ENCODE data around the gene DENND10. TPM values are rescaled to one million over a fixed set of nuclear protein-coding genes. Genes with fewer than 3 reads are reported as not detected.

DENND10 gene
- total RNA-seq, 4 donors from 2014 or later, result 33.8 to 50.8 (median 45.7) TPM

DNA sequence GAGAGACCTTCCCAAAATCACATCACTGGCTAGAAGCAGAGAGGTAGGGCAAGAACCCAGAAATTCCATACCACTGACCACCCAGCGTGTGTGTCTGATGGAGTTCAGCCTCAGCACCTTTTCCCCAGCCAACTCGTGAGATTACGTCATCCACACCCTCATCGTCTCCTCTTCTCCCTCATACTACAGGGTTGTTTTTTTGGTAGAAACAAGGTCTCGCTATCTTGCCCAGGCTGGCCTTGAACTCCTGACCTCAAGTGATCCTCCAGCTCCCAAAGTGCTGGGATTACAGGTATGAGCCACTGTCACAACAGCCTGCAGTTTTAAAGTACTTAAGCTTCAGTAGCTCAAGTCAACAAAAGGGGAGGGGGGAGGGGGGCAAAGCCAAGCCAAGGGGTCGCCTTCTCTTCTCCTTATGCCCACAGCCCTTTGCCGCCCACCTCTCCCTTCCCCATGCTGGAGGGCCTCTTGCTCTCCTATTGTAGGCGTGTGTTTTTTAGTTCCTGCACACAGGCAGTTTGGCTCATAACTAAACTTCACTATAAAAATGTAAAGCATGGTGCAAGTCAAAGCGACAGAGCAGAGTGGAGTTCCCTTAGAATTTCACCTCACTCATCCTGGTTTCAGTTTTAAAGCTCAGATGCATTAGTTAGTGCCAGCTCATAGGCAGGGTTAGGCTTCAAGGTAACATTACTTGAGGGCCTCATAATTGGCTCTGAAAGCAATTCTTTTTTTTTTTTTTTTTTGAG is 79.9 kb downstream of the DENND10 start:
- Histone ChIP-seq H3K4me3 (no peak overlapping the region), H3K27ac (no peak overlapping the region)
- no peak for DNase-seq

More for the DNA sequence above, 79.9 kb downstream of the DENND10 start:
- Histone ChIP-seq H3K27me3 (no peaks in the 10 kb centered on the region), H3K9me3 (no peaks in the 10 kb centered on the region), H3K4me1 (no peaks in the 10 kb centered on the region), H3K36me3 (no peaks in the 10 kb centered on the region)
- TF ChIP-seq, protein P1, sequence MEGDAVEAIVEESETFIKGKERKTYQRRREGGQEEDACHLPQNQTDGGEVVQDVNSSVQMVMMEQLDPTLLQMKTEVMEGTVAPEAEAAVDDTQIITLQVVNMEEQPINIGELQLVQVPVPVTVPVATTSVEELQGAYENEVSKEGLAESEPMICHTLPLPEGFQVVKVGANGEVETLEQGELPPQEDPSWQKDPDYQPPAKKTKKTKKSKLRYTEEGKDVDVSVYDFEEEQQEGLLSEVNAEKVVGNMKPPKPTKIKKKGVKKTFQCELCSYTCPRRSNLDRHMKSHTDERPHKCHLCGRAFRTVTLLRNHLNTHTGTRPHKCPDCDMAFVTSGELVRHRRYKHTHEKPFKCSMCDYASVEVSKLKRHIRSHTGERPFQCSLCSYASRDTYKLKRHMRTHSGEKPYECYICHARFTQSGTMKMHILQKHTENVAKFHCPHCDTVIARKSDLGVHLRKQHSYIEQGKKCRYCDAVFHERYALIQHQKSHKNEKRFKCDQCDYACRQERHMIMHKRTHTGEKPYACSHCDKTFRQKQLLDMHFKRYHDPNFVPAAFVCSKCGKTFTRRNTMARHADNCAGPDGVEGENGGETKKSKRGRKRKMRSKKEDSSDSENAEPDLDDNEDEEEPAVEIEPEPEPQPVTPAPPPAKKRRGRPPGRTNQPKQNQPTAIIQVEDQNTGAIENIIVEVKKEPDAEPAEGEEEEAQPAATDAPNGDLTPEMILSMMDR (IDR thresholded peaks at IDR 0.05), result no peak
- TF ChIP-seq POLR2A (IDR thresholded peaks at IDR 0.05), result no peak

Small RNA genes lying within 50 kb of the gene (small RNA-seq; reads per million reads assigned to genes)
- gene AL355598.1 (0 reads per million in 2 donors), gene RF00413 (0 reads per million in 2 donors), gene SNORA19 (0 to 0.25 reads per million in 2 donors)

Other genes with a start within 250 kb of the DENND10 start
- 1 to 10 TPM in 1 of 4 donors, under 1 TPM in 1, not detected in 2; 0.13 to 9.9 TPM for gene NANOS1, start 74.4 kb upstream of the DENND10 start, total RNA-seq
- 100 to 1,000 TPM in 1 of 4 donors, 10 to 100 TPM in 3; 69.5 to 266 (median 89.5) TPM for gene EIF3A, start 23.3 kb upstream of the DENND10 start, total RNA-seq
- 10 to 100 TPM; 22.8 to 35.5 (median 26.2) TPM for gene SFXN4, start 61.6 kb downstream of the DENND10 start, total RNA-seq
- gene PRDX3, start 74.7 kb downstream of the DENND10 start, total RNA-seq, result 100 to 1,000 TPM in 2 of 4 donors, 10 to 100 TPM in 2; 76.2 to 138 (median 107) TPM
- 10 to 100 TPM in 3 of 4 donors, 1 to 10 TPM in 1; 10.0 to 61.9 (median 18.1) TPM for gene GRK5, start 103.5 kb downstream of the DENND10 start, total RNA-seq